Naive B cell (primary cell): ENCODE data around the gene SLC22A6. TPM values are rescaled to one million over a fixed set of nuclear protein-coding genes. Genes with fewer than 3 reads are reported as not detected.

Source experiments
- ATAC-seq, 2 donors: fragments of 150-1000 bp; cut with Tn5 transposase; 2 replicates each; pipeline ENCODE4 v1.10.0; 2021; ENCODE audit warnings: low read depth in 2 of 2, mild to moderate bottlenecking in 2 of 2, moderate library complexity in 2 of 2
- DNase-seq: peaks from one replicate; pipeline ENCODE4 v3.0.0; 2022
- H3K27ac Mint-ChIP-seq, 6 donors: one replicate each; pipeline ENCODE4 v1.8.0; 2020 to 2022; ENCODE audit warnings: mild to moderate bottlenecking in 6 of 6, mixed read lengths in 6 of 6, moderate library complexity in 5 of 6, inconsistent platforms in 2 of 6
- H3K27me3 Mint-ChIP-seq, 3 donors: one replicate each; pipeline ENCODE4 v1.8.0; 2021 to 2022; ENCODE audit warnings: mixed read lengths in 3 of 3, mild to moderate bottlenecking in 1 of 3
- H3K36me3 Mint-ChIP-seq, 2 donors: one replicate each; pipeline ENCODE4 v1.8.0; 2020 to 2022; ENCODE audit warnings: mixed read lengths in 2 of 2, inconsistent platforms in 1 of 2, mild to moderate bottlenecking in 1 of 2
- H3K4me1 Mint-ChIP-seq, 3 donors: one replicate each; pipeline ENCODE4 v1.8.0; 2020 to 2022; ENCODE audit warnings: mixed read lengths in 3 of 3, inconsistent platforms in 1 of 3, mild to moderate bottlenecking in 1 of 3, moderate library complexity in 1 of 3
- H3K4me3 Mint-ChIP-seq, 8 donors: one replicate each; pipeline ENCODE4 v1.8.0; 2020 to 2022; ENCODE audit warnings: mild to moderate bottlenecking in 8 of 8, mixed read lengths in 8 of 8, moderate library complexity in 8 of 8, inconsistent platforms in 2 of 8
- H3K9me3 Mint-ChIP-seq, 7 donors: one replicate each; pipeline ENCODE4 v1.8.0; 2020 to 2022; ENCODE audit warnings: mixed read lengths in 7 of 7, mild to moderate bottlenecking in 5 of 7, inconsistent platforms in 2 of 7, moderate library complexity in 1 of 7
- polyA plus RNA-seq, 6 donors: library from polyadenylated mRNA; unstranded; fragments of 300-500 nt; fragmentation: Illumina TruSeq; gene quantifications; one replicate each; pipeline ENCODE4 v1.2.3, GENCODE V29; 2021; ENCODE audit warnings: low read depth in 6 of 6

Gene SLC22A6, protein sequence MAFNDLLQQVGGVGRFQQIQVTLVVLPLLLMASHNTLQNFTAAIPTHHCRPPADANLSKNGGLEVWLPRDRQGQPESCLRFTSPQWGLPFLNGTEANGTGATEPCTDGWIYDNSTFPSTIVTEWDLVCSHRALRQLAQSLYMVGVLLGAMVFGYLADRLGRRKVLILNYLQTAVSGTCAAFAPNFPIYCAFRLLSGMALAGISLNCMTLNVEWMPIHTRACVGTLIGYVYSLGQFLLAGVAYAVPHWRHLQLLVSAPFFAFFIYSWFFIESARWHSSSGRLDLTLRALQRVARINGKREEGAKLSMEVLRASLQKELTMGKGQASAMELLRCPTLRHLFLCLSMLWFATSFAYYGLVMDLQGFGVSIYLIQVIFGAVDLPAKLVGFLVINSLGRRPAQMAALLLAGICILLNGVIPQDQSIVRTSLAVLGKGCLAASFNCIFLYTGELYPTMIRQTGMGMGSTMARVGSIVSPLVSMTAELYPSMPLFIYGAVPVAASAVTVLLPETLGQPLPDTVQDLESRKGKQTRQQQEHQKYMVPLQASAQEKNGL
- not detected for polyA plus RNA-seq

DNA sequence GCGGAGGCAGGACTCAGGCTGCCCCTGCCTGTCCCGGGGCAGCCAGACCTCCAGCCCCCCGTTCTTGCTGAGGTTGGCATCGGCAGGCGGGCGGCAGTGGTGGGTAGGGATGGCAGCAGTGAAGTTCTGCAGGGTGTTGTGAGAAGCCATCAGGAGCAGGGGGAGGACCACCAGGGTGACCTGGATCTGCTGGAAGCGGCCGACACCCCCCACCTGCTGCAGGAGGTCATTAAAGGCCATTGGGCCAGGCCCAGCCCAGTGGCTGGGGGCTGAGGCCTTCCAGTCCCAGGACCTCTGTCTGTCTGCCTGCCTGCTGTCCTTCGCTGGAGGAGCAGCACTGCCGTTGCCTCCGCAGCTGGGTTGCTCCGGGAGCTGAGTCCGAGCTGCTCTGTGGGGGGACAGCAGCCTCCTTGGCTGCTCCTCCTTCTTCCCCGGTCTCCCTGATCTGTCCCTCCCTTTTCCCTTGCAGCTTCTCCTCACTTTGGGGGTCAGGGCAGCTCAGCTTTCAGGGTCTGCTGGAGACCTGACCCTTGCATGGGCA is at the start of gene SLC22A6:
Gene SLC22A6 (minus strand): TSS at position 517 of the 541 bp plus-strand sequence. CDS start 277 bp downstream, at position 240.
- Mint-ChIP-seq H3K4me3 (peak within 1 kb of the TSS in 1 of 8 donors; percentile 8), H3K9me3 (no peaks in the 10 kb centered on the region), H3K4me1 (no peaks in the 10 kb centered on the region), H3K27ac (no peak within 1 kb of the TSS), H3K27me3 (peaks cover 6 to 38% (median 16%) of the 10 kb centered on the region in 3 donors), H3K36me3 (no peaks in the 10 kb centered on the region)
- ATAC-seq = no peak
- no peak for DNase-seq

DNA sequence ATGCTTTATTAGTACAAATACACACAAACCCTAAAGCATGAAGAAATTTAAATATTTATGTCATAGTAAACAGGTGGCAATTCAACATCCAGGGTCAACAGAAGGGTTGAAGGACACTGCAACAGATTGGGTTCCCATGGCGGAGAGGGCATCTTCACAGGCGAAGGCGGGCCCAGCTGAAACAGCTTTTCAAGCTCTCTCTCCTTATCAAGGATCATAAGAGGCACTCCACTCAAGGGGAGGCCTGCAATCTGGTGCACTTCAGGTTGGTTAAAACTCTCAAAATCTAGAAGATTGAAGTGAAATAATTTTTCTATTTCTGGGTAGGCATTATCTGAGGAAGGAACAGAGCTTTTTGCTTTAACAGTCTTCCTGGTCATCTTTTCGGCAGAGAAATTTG is 47.7 kb upstream of the SLC22A6 start:
- H3K9me3 Mint-ChIP-seq = peaks cover 0 to 8% (median 1%) of the 10 kb centered on the region in 7 donors
- peak overlapping the region in 1 of 6 donors; percentile 49 for H3K27ac Mint-ChIP-seq
- H3K4me1 Mint-ChIP-seq = peaks cover 0 to 3% (median 0%) of the 10 kb centered on the region in 3 donors
- H3K4me3 Mint-ChIP-seq = no peak overlapping the region
- ATAC-seq = no peak
- H3K36me3 Mint-ChIP-seq = no peaks in the 10 kb centered on the region
- no peak for DNase-seq
- H3K27me3 Mint-ChIP-seq = peaks cover 32 to 58% (median 54%) of the 10 kb centered on the region in 3 donors

DNA sequence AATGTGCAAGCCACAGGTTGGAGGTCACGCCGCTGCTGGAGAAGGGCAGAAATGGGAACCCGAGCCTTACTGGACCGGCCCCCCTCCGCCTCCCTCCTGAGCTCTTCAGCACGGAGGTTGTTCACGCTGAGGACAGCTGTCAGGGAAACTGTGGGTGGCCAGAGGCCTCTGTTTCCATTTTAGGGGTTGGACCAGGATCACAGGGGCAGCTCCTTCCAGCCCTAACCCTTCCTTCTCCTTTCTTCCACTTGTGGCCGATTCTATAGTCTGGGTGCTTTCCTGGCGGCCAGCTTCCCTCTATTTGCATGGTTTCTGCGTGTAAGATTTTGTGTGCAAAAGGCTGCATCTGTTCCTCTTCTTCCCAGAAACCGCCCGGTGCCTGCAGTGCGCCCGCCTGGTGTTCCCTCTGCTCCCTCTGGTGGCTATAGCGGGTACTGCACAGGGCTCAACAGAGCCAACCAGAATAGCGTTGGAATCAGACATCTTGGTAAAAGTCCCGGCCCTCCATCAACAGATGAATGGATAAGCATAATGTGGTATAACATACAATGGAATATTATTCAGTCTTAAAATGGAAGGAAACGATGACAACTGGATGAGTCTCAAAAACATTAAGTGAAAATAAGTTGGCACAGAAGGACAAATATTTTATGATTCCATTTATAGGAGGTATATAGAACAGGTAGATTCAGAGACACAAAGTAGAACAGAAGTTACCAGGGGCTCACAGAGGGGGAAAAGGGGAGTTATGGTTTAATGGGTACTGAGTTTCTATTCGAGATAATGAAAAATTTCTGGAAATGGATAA is 39.3 kb upstream of the SLC22A6 start:
- Mint-ChIP-seq H3K27ac (peak overlapping the region in 1 of 6 donors; percentile 39), H3K36me3 (no peaks in the 10 kb centered on the region), H3K4me1 (peaks cover 4 to 7% (median 5%) of the 10 kb centered on the region in 3 donors), H3K4me3 (no peak overlapping the region), H3K27me3 (peaks cover 26 to 61% (median 56%) of the 10 kb centered on the region in 3 donors), H3K9me3 (peaks cover 0 to 19% (median 4%) of the 10 kb centered on the region in 7 donors)
- ATAC-seq (peak; percentile 76 to 83), DNase-seq (peak; percentile 67)

DNA sequence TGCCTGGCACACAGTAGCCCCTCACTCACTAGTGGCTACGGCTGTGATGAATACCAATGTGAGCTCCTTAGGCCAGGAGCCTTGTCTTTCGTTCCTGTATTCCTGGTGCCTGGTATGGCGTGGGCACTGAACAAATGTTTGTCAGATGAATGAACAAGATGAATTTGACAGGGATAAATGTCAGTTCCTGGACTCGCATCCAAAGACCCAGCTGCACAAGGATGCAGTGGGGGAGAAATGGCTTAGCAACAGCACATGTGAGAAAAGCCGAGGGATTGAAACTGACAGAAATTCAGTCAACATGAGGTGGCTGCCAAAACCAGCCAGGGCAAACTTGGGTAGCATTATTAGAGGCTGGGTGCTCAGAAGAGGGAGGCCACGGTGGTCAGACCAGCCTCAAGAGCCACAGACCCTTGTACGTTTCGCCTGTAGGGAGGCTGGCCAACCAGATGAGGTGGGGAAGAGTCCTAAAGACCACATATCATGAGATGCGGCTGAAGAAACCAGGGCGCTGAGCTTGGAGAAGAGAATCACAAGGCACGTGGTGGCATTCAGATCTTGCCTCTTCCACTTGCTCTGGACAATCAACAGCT is 38.6 kb upstream of the SLC22A6 start:
- no peak overlapping the region for H3K27ac Mint-ChIP-seq
- DNase-seq (no peak), ATAC-seq (no peak)
- H3K36me3 Mint-ChIP-seq = no peaks in the 10 kb centered on the region
- peaks cover 4 to 7% (median 5%) of the 10 kb centered on the region in 3 donors for H3K4me1 Mint-ChIP-seq
- H3K27me3 Mint-ChIP-seq = peaks cover 29 to 61% (median 56%) of the 10 kb centered on the region in 3 donors
- H3K4me3 Mint-ChIP-seq = no peak overlapping the region
- H3K9me3 Mint-ChIP-seq = peaks cover 0 to 12% (median 4%) of the 10 kb centered on the region in 7 donors

DNA sequence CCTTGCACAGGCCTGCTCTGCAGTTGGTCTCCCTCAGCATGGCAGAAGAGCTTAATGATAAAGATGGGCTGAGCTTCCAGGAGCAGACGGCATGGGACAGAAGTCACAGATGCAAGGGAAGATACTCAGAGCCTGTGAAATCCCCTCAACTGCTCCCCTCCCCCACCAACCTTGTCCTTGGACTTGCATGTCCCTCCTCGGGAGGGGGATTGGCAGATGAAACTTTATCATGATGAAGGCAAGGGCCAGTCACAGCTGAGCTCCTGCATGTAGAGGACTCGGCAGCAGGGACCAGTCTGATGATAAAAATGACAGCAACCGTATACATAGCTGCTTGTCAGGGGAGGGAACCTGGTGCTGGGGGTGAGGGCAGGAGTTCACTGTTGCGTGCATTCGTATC is 37.7 kb upstream of the SLC22A6 start:
- no peak for DNase-seq
- peaks cover 0 to 12% (median 4%) of the 10 kb centered on the region in 7 donors for H3K9me3 Mint-ChIP-seq
- H3K4me1 Mint-ChIP-seq = peaks cover 4 to 7% (median 5%) of the 10 kb centered on the region in 3 donors
- H3K36me3 Mint-ChIP-seq = no peaks in the 10 kb centered on the region
- no peak overlapping the region for H3K4me3 Mint-ChIP-seq
- H3K27ac Mint-ChIP-seq = no peak overlapping the region
- ATAC-seq = no peak
- peaks cover 33 to 59% (median 57%) of the 10 kb centered on the region in 3 donors for H3K27me3 Mint-ChIP-seq

DNA sequence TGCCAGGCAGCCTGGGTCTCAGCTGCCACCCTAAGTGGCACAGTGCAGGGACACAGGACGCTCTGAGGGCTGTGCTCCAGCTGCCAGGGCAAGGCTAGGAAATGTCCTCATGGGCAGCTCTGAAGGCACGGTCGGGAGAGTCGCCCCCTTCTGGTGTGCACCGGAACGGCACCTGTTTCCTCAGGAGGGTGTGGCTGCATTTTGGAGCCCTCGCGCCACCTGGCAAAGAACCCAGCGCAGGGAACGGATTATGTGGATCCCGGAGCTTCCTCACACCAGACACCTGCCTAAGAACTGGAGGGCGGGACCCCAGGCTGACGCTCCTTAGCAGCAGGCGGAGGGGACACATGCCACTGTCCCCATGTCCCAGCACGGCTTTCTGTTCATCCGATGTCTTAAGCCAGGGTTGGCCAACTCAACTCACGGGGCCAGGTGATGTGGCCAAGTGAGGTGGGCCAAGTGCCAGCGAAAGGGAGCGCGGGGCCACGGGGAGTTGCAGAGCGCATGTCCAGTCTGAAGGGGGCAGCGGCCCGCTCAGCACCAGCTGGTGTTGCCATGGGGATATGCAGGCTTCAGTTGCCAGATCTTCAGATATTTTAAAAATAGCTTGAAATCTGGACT is 36.0 kb upstream of the SLC22A6 start:
- Mint-ChIP-seq H3K27me3 (peaks cover 28 to 62% (median 51%) of the 10 kb centered on the region in 3 donors), H3K9me3 (peaks cover 0 to 9% (median 4%) of the 10 kb centered on the region in 7 donors), H3K4me3 (no peak overlapping the region), H3K4me1 (peaks cover 4 to 7% (median 5%) of the 10 kb centered on the region in 3 donors), H3K27ac (no peak overlapping the region), H3K36me3 (no peaks in the 10 kb centered on the region)
- no peak for DNase-seq
- no peak for ATAC-seq

DNA sequence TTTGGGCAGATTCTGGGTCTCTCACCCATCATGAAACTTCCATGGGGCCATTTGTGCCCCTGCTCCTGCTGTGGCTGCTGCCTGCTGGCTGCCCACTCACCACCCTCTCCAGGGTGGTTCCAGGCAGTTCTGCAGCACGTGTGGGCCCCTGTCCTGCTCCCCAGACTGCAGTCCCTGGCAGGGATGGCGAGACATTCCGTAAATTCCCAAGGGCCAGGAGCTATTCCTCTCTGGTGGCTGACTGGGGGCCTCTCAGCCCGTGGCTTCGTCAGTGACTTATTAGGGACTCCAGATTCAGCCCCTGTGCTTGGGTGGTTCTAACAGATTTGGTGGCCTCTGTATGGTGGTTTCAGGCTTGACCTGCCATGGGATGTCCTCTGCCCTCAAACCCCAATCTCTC is 34.7 kb upstream of the SLC22A6 start:
- H3K9me3 Mint-ChIP-seq = no peaks in the 10 kb centered on the region
- no peak for ATAC-seq
- H3K4me3 Mint-ChIP-seq = no peak overlapping the region
- H3K27me3 Mint-ChIP-seq = peaks cover 36 to 59% (median 49%) of the 10 kb centered on the region in 3 donors
- no peaks in the 10 kb centered on the region for H3K36me3 Mint-ChIP-seq
- peaks cover 4 to 7% (median 5%) of the 10 kb centered on the region in 3 donors for H3K4me1 Mint-ChIP-seq
- no peak for DNase-seq
- no peak overlapping the region for H3K27ac Mint-ChIP-seq

DNA sequence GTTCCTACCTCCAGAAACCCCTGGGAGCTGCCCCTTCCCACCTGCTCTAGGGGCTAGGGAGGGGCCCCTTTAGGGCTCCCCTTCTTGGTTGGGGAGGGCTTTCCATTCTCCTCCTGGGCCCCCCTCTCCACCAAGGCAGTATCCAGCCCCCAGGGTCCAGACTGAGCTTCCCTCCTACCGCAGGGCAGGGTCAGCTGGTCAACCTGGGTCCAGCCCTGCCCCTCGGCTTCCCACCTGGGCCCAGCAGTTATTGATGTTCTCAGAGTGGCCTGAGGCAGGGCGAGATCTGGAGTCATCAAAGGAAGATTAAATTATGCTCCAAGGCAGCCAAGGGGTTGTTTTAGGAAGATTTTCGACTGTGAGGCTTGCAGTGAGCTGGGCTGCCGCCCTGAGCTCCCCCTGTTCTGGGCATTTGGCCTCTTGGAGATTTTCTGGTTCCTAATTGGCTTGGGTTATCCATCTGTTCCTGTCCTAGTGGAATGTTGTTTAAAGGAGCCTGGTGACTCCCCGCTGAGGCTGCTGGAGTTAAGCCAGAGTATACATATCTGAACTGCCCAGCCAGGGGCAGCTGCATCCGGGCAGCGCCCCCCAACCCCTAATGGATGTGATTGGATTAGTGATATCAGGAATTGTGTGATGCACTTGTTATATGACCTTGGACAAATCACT is 32.7 kb upstream of the SLC22A6 start:
- Mint-ChIP-seq H3K36me3 (no peaks in the 10 kb centered on the region), H3K27ac (peak overlapping the region in 2 of 6 donors; percentile 47 to 86), H3K27me3 (peaks cover 37 to 62% (median 52%) of the 10 kb centered on the region in 3 donors)

DNA sequence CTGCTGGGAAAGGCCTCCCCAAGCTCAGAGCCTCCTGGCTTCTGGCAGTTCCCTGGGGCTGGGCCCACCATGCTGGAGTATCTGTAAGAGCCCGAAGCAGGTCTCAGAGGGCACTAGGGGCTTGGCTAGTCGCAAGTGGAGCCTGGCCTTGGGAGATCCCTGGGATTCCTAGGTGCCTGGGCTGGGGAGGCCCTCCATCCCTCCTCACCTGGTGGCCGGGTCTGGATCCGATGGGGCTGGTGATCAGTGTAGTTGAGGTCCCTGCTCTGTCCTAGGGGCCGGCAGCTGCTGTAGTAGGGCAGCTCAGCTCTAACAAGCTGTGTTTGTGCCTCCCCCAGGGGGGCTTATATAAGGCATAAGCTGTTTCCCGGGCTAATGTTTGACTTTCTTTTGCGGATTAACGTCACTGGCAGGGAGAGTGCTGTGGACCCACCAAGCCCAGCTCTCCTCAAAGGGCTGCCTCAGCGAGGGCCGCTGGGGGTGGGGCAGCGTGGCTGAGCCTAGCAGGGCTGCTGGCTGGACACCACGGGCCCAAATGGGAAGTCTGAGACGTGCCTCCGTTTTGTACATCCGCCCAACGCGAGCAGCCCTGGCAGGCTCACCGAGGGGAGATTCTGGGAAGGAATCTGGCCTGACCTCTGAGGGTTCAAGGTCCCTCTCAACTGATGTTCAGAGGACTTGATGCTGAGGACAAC is 30.9 kb upstream of the SLC22A6 start, which contains the start of gene SLC22A8:
Gene SLC22A8 (minus strand): TSS at position 321 of the 695 bp plus-strand sequence. CDS start 883 bp downstream, outside the sequence.
- DNase-seq (no peak), ATAC-seq (no peak)
- Mint-ChIP-seq H3K36me3 (no peaks in the 10 kb centered on the region), H3K27ac (peak within 1 kb of the TSS in 1 of 6 donors; percentile 39), H3K4me1 (no peaks in the 10 kb centered on the region), H3K4me3 (peak within 1 kb of the TSS in 1 of 8 donors; percentile 63), H3K27me3 (peaks cover 35 to 53% (median 46%) of the 10 kb centered on the region in 3 donors), H3K9me3 (no peaks in the 10 kb centered on the region)

More for the DNA sequence above, 32.7 kb upstream of the SLC22A6 start:
- no peak for ATAC-seq
- Mint-ChIP-seq H3K9me3 (no peaks in the 10 kb centered on the region), H3K4me1 (no peaks in the 10 kb centered on the region), H3K4me3 (no peak overlapping the region)
- no peak for DNase-seq

DNA sequence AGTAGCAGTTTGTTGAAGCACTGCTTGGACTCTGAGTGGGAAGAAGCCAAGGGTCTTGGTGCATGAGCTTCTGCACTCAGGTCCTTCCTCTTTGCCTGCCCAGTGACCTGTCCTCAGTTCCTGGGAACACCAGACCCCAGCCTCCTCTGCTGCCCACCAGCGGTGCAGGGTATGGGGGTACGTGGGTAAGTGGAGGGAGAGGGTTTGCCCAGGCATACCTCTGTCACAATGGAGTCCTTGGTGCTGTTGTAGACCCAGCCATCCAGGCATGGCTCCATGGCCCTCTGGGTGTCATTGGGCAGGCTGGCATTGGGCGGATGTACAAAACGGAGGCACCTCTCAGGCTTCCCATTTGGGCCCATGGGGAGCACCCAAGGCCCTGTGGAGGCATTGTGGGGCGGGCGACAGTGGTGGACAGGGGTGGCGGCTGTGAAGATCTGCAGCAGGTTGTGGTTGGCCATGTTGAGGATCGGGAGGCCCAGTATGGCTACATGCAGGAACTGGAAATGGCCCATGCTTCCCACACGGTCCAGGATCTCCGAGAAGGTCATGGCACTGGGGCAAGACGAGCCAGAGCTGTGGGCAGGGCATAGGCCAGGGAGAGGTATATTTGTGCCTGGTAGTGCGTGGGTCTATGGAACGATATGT is 29.8 kb upstream of the SLC22A6 start:
- Mint-ChIP-seq H3K4me1 (no peaks in the 10 kb centered on the region), H3K27ac (peak overlapping the region in 1 of 6 donors; percentile 39), H3K4me3 (peak overlapping the region in 2 of 8 donors; percentile 12 to 63), H3K27me3 (peaks cover 35 to 62% (median 52%) of the 10 kb centered on the region in 3 donors), H3K9me3 (peaks cover 0 to 1% (median 0%) of the 10 kb centered on the region in 7 donors), H3K36me3 (no peaks in the 10 kb centered on the region)
- no peak for DNase-seq
- no peak for ATAC-seq

DNA sequence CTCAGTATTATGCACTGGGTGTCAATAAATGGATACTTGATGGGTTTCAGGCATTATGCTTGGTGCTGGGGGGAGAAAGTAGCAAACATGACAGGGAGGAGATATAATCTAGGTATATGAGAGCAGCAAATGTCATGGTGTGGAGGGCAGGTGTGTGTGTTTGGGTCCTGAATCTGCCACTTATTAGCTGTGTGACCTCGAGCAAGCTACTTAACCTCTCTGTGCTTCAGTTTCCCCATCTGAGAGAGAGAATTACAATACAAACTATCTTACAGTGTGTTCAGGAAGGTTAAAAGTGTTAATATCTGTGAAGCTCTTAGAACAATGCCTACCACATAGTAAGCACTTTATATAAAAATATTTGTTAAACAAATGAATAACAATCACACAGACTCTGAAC is 28.1 kb upstream of the SLC22A6 start:
- Mint-ChIP-seq H3K27ac (peak overlapping the region in 1 of 6 donors; percentile 34), H3K4me3 (no peak overlapping the region), H3K27me3 (peaks cover 22 to 56% (median 53%) of the 10 kb centered on the region in 3 donors), H3K9me3 (peaks cover 0 to 1% (median 0%) of the 10 kb centered on the region in 7 donors), H3K4me1 (no peaks in the 10 kb centered on the region), H3K36me3 (no peaks in the 10 kb centered on the region)
- DNase-seq (no peak), ATAC-seq (no peak)
